ENCODE data around the gene FRRS1. TPM values are rescaled to one million over a fixed set of nuclear protein-coding genes. Genes with fewer than 3 reads are reported as not detected.
A peak's percentile ranks its signal among the peaks of the same experiment; 100 is the strongest.

FRRS1 gene
- total and polyA plus RNA-seq, 2 of the 4 experiments (the other 2 are of a cell fraction) = 3.8 to 23.5 TPM

DNA sequence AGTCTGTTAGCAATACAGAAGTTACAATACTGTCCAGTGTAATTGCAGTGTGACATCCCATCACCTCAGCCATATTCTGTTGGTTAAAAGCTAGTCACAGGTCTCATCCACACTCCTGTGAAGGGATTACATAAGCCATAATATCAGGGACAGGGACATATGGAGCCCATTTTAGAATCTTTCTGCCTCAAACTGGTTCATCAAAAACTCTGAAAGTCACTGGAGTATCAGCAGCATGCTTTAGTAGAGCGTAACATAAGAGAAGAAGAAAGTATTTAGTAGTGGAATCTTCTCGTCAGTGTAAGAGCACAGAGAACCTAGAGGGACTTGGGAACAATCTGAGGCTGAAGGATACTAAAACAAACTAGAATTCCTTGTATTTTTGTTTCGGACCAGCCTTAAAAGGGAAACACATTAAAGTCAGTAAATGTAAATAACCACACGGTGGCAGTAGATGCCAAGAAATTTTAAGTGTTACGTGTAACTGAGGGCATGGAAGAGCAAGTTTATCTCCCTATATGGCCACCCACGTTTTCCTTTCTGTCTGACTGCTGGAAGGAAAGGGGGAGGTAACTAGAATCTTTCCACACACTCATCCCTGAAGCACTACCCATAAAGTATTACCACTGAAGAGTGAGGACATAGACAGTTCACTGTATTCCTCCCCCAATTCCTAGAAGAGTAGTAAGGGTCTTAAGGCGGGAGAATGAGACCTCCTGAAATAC lies 42.1 kb upstream of the FRRS1 start:
- ChIA-PET CTCF (interaction anchor here (0.5 kb wide), 1 partner anchor 150 kb away, joined by 5 read pairs; no protein-coding TSS in a partner anchor), POLR2A (ENCODE audit: unreplicated experiment) (no interaction called here)
- Histone ChIP-seq H3K4me2 (ENCODE audit: low read depth, low read length) (peak overlapping the region; percentile 66), H4K5ac (ENCODE audit: low read depth, low read length) (peak overlapping the region; percentile 66; the same call in 1 of the 2 replicates), H3K9ac (ENCODE audit: low read depth, low read length) (peak overlapping the region; percentile 70; the same call in 1 of the 2 replicates), H3K27me3 (ENCODE audit: control insufficient read depth, insufficient read depth, low read length) (peaks cover 18% of the 10 kb centered on the region), H2BK20ac (ENCODE audit: low read depth, low read length) (peak overlapping the region; percentile 49), H4K8ac (ENCODE audit: low read depth in 2 of 2, low read length in 2 of 2) (peak overlapping the region; percentile 47 to 79; a peak in 3 of 4 replicates), H3K79me1 (ENCODE audit: low read depth in 1 of 2, low read length in 2 of 2) (no peaks in the 10 kb centered on the region), H2BK5ac (ENCODE audit: low read depth, low read length, poor library complexity, severe bottlenecking) (peak overlapping the region; percentile 81), H3K4me3 (ENCODE audit: insufficient read depth, low read depth, low read length) (peak overlapping the region; percentile 7; the same call in 1 of the 2 replicates), H2BK15ac (ENCODE audit: low read depth, low read length) (peak overlapping the region; percentile 38; the same call in 1 of the 3 replicates), H3K14ac (replicated peaks; ENCODE audit: low read depth, low read length) (peak overlapping the region; percentile 77), H3K4me1 (ENCODE audit: control insufficient read depth, insufficient read depth, low read length) (no peaks in the 10 kb centered on the region; the same call in 1 of the 2 replicates), H2AFZ (replicated peaks; ENCODE audit: low read length, poor library complexity) (peak overlapping the region; percentile 73), H3K9me1 (ENCODE audit: insufficient read depth, low read length) (no peaks in the 10 kb centered on the region), H3K56ac (ENCODE audit: extremely low read depth, insufficient read depth, low read length) (peak overlapping the region; percentile 35; the same call in 1 of the 2 replicates), H3K4ac (ENCODE audit: low read depth, low read length) (peak overlapping the region; percentile 66; the same call in 1 of the 2 replicates), H3K18ac (ENCODE audit: low read depth, low read length) (peak overlapping the region; percentile 80; the same call in 1 of the 2 replicates), H4K91ac (ENCODE audit: insufficient read depth, low read depth, low read length) (peak overlapping the region; percentile 64), H2AK9ac (replicated peaks; ENCODE audit: low read depth, low read length, poor library complexity) (no peak overlapping the region), H2AK5ac (ENCODE audit: low read depth, low read length) (no peak overlapping the region), H4K20me1 (ENCODE audit: insufficient read depth, low read length) (no peaks in the 10 kb centered on the region), H3K27ac (ENCODE audit: insufficient read depth, low read length) (no peak overlapping the region), H3K36me3 (ENCODE audit: control insufficient read depth, insufficient read depth, low read length) (no peaks in the 10 kb centered on the region), H3K23ac (ENCODE audit: low read depth, low read length) (peak overlapping the region; percentile 3; the same call in 1 of the 2 replicates), H2BK120ac (ENCODE audit: low read depth, low read length) (peak overlapping the region; percentile 88), H3K9me3 (ENCODE audit: control insufficient read depth, insufficient read depth, low read length) (peaks cover 3% of the 10 kb centered on the region)
- ATAC-seq (ENCODE audit: low read depth) = peak; percentile 97
- no peak for TF ChIP-seq POLR2A (IDR thresholded peaks at IDR 0.05; ENCODE audit: low read depth, low read length)
- peak; percentile 83 for TF ChIP-seq SMC3 (IDR thresholded peaks at IDR 0.05; ENCODE audit: low read depth, low read length)
- TF ChIP-seq BHLHE40 (IDR thresholded peaks at IDR 0.05; ENCODE audit: low read depth, low read length) = no peak
- TF ChIP-seq RAD21 (IDR thresholded peaks at IDR 0.05; ENCODE audit: low read length) = peak; percentile 88
- TF ChIP-seq MAZ (IDR thresholded peaks at IDR 0.05; ENCODE audit: borderline replicate concordance, low read depth, low read length) = 0 out of 2 replicates have a peak, but pooled peaks have one; percentile 24
- peak; percentile 92 for TF ChIP-seq MXI1 (IDR thresholded peaks at IDR 0.05; ENCODE audit: borderline replicate concordance, low read depth, low read length)
- peak; percentile 84 for TF ChIP-seq CTCF (conservative IDR thresholded peaks at IDR 0.05; ENCODE audit: low read depth, low read length)
- TF ChIP-seq CEBPB (IDR thresholded peaks at IDR 0.05; ENCODE audit: low read depth, low read length) = peak; percentile 51; the same call in 1 of the 2 replicates
- BruUV-seq (replicated peaks) = no TSS peak
- no CpG with 5 or more reads among the region's 7 CpGs for WGBS, 2 experiments (ENCODE audit: extremely low coverage in 2 of 2, insufficient read length in 1 of 2)
- DNase-seq = peak; percentile 96
- intact Hi-C loops (cut with micrococcal nuclease) (loop anchor here (1.0 to 10.0 kb wide), 8 partner anchors 42 to 1060 kb away; partner anchors contain the start of genes AGL, CDC14A, RTCA and SASS6), dilution Hi-C loops (cut with HindIII; ENCODE audit: low sequenced_read_pairs, unreplicated experiment) (no loop called here), in situ Hi-C loops (cut with MboI; ENCODE audit: low sequenced_read_pairs) (loop anchor here (5.0 to 25.0 kb wide), 4 partner anchors 326 to 1056 kb away; partner anchors contain the start of genes RTCA, SASS6 and TRMT13)

Data from IMR-90 (cell line).